Measurements from ENCODE around the gene SOS1. TPM values are rescaled to one million over a fixed set of nuclear protein-coding genes. Genes with fewer than 3 reads are reported as not detected.
"Not testable (repeated sequence)": the region's sequence is repeated elsewhere in the genome, so short reads cannot be mapped to it uniquely, and the experiment has no call there.

The SOS1 gene
- total RNA-seq, 1 donor from 2014 or later, result 26.0 TPM

DNA sequence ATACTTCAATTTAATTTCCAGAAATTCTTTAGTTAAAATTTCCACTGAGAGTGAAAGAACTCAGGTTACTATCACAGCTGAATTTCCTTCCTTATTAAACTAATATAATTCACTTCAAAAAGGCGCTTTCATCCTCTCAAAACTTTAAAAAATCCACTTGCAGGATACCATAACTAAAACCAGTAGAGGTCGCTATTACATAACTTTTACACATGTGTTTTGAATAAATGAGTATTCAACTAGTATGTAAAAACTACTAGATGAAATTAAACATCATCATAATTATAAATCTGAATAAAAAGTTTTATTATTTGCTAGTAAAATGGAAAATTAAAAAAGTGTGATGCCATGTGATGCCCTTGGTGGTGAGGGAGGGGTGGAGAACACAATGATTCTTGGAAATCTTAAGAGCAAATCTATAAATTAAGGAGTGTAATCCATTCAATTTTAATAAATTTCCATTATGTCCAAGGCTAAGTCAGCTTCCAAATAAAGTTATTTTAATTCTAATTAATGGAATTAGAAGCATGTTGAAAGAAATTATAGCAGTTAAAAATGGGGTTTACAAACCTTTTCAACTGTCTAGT lies 61.4 kb downstream of the SOS1 start:
- ATAC-seq (no peak), DNase-seq (no peak)
- intact Hi-C loops (cut with micrococcal nuclease), result no loop called here

GRCh38 chr2:39058101-39058500 lies 62.8 kb downstream of the SOS1 start:
- DNase-seq, result no peak
- intact Hi-C loops (cut with micrococcal nuclease), result no loop called here

DNA sequence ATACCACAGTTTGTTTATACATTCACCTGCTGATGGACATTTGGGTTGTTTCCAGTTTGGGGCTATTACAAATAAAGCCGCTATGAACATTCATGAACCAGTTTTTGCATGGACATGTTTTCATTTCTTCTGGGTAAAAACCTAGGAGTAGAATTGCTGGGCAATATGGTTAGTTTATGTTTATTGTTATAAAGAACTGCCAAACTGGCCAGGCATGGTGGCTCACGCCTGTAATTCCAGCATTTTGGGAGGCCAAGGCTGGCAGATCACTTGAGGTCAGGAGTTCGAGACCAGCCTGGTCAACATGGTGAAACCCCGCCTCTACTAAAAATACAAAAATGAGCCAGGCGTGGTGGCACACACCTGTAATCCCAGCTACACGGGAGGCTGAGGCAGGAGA lies 68.2 kb downstream of the SOS1 start:
- DNase-seq; ATAC-seq; intact Hi-C loops (cut with micrococcal nuclease): not testable (repeated sequence)

More at GRCh38 chr2:39058101-39058500, 62.8 kb downstream of the SOS1 start:
- no peak for ATAC-seq

DNA sequence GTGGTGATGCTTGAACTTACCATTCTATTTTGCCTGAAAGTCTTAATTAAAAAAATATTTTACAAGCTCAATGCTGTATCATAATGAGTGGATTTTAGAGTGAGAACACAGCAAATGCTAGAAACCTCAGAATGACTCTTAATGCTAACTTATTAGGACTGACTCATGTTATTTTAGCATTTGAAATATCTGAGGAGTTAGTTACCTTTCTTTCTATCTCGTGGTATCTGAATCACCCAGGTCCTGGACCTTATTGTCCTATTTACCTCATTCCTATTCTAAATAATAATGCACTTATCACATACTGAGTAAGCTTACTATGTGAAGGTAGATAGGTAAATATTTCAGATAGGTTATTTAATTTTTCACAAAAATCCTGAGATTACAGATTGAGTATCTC lies 70.7 kb downstream of the SOS1 start:
- DNase-seq (no peak), ATAC-seq (no peak)
- intact Hi-C loops (cut with micrococcal nuclease), result no loop called here

DNA sequence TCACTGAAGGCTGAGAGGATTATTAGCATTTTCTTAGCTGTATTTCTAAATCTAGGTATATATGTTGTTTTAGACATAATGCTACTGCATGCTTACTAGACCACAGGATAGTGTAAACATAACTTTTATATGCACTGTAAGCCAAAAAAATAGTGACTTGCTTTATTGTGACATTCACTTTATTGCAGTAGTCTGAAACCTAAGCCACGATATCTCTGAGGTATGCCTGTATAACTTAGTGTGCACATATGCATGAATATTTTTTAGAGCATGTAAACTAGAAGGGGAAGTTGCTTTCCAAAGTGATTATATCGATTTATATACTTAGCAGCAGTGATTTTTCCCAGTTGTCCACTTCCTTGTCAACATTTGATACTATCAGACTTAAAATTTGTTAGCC lies 81.8 kb downstream of the SOS1 start:
- no peak for DNase-seq
- no peak for ATAC-seq
- intact Hi-C loops (cut with micrococcal nuclease), result no loop called here

DNA sequence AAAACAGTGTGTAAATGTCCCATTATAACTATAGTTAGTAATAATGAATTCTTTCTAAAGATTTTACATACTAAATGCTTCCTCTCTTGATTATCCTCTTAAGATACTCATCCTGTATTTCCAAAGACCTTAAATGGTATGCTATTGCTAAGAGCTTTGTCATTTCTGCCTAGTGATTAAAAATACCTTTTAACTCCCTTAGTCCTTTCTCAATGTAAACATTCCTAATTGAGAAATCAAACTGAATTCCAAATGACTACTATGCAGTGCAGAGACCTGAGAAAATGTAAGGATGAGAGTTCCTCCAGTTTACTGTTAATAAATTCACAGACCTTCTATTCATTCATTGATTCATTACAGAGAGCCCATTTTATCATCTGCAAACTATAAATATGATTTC lies 86.9 kb downstream of the SOS1 start:
- intact Hi-C loops (cut with micrococcal nuclease), result no loop called here
- no peak for DNase-seq
- ATAC-seq, result no peak

- ATAC-seq, result no peak
- DNase-seq, result no peak
- intact Hi-C loops (cut with micrococcal nuclease), result no loop called here
Measured at GRCh38 chr2:39027421-39027820, 93.4 kb downstream of the SOS1 start.

DNA sequence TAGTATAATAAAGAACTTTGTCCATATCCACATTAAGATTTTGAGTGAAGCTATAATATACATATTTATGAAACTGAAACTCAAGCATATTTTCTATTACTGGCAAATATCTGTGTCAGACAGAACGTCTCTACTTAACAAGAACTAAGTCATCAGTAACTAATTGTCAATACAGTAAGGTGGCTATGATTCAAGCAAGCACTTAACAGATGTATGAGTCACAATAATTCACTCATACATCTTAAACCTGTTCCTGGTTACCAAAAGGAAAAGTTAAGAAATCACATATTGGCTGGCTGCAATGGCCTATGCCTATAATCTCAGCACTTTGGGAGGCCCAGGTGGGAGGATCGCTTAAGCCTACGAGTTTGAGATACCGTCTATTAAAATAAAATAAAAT lies 96.0 kb downstream of the SOS1 start:
- ATAC-seq, result no peak
- intact Hi-C loops (cut with micrococcal nuclease), result no loop called here
- DNase-seq, result no peak

DNA sequence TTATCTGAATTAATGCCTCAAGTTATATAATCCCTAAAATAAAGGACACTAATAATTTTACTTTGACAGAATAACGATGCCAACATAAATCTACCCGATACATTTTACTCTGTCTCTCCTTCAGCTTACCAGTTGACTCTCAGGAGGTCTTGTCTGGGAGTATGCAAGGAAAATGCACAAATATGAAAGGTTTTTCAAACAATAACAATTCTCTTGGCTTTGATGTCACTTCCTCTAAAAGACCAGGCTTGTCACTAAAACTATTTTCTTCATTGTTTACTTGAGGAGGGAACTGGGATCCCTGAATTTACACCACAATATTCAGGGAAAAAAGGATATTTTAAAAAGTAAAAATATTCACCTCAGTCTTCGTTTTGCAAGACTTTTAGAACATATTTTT lies 97.2 kb downstream of the SOS1 start:
- intact Hi-C loops (cut with micrococcal nuclease), result no loop called here
- DNase-seq (no peak), ATAC-seq (no peak)

- intact Hi-C loops (cut with micrococcal nuclease), result no loop called here
- ATAC-seq, result no peak
- DNase-seq, result no peak
Measured at GRCh38 chr2:39022642-39023235, 98.1 kb downstream of the SOS1 start.

- no peak for DNase-seq
- no peak for ATAC-seq
- intact Hi-C loops (cut with micrococcal nuclease), result no loop called here
Measured at GRCh38 chr2:39020383-39020782, 100.5 kb downstream of the SOS1 start.

GRCh38 chr2:39018638-39019037 lies 102.2 kb downstream of the SOS1 start:
- intact Hi-C loops (cut with micrococcal nuclease), result no loop called here

DNA sequence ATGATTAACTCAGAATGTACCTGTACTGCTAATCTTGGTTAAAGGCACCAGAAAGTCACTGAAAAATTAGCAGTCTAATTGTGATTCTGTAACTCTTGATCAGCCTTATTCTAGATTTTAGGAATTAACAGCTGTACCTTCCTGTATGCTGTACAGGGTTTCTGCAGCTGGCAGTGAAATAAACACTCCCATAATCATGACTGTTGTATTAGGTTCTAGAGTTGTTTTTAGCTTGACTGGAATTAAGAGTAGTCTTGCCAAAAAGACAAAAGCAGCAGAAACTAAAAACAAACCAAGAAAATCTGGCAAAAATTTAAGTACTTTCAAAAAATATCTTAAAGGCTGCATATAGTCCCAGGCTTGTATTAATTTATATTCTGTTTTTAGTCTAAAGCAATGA lies 103.5 kb downstream of the SOS1 start:
- no peak for DNase-seq
- no peak for ATAC-seq
- intact Hi-C loops (cut with micrococcal nuclease), result no loop called here

More at GRCh38 chr2:39018638-39019037, 102.2 kb downstream of the SOS1 start:
- DNase-seq (no peak), ATAC-seq (no peak)

GRCh38 chr2:39015424-39015823 lies 105.4 kb downstream of the SOS1 start:
- DNase-seq, result no peak
- intact Hi-C loops (cut with micrococcal nuclease), result no loop called here
- ATAC-seq, result no peak

DNA sequence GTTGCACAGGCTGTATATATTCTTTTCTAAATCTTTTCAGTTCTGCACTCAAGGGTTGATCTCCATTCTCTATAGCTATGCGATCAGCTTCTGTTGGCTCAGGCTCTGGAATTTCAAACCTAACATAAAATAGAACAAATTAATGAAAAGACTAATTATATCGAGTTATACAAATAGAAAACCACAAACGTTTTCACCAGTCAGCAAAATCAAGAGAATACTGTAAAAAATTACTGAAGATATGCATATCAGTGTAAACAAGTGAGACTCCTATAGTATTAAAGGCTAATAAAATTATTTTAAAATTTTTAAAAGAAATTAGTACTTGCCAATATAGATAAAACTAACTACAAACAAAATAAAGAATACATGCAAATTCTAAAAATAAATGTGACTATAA lies 107.0 kb downstream of the SOS1 start:
- no peak for ATAC-seq
- no peak for DNase-seq
- intact Hi-C loops (cut with micrococcal nuclease), result no loop called here

- intact Hi-C loops (cut with micrococcal nuclease), result no loop called here
- DNase-seq (no peak), ATAC-seq (no peak)
Measured at GRCh38 chr2:39008665-39009064, 112.2 kb downstream of the SOS1 start.

DNA sequence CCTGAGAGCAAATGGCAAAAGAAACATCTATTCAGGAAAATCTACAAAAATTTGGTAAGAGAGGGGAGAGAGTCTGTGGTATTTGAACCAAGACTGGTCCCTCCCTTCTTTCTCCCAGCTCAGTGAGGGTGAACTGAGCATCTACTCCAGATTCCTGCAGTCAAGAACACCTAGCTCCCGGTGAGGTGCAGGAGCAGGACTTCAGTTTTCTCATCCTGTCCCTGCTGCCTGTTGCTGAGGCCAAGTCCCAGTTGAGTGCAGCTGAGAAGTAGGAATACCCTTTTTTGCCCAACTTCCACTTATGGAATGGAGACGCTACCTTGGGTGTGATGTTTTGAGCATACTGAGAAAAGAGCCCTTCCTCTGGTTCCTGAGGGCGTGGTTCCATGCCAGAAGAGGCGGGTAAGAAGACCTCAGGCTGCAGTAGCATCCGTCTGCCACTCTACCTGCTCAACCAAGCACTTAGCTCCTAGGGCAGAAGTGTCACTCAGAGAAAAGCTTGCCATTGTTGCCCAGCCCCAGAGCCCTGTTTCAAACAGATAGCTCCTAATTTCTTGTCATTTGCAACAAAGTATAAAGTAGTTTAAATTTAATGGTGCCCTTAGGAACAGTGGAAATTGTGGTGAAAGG lies 112.9 kb downstream of the SOS1 start:
- no peak for DNase-seq
- ATAC-seq, result no peak
- intact Hi-C loops (cut with micrococcal nuclease), result no loop called here

DNA sequence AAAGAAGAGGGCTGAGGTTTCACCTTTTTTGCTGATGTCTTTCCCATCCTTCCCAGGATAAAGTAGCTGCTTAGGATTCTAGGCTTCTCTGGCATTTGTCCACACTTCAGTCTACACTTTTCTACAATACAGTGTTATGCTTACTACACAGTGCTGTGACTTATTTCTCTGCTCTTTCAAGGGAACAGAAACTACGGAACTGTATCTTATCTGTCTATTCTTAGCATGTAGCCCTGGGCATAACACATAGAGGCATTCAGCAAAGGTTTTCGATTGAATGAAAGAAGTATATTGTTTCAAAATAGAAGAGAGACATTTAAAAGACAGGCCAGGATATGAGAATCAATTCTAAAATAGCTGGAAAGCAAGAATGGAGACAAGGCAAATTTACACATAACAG lies 120.3 kb downstream of the SOS1 start:
- ATAC-seq (peak; percentile 86), DNase-seq (no peak)
- intact Hi-C loops (cut with micrococcal nuclease), result no loop called here

- ATAC-seq (no peak), DNase-seq (no peak)
- intact Hi-C loops (cut with micrococcal nuclease), result no loop called here
Measured at GRCh38 chr2:38997781-38998180, 123.1 kb downstream of the SOS1 start.

DNA sequence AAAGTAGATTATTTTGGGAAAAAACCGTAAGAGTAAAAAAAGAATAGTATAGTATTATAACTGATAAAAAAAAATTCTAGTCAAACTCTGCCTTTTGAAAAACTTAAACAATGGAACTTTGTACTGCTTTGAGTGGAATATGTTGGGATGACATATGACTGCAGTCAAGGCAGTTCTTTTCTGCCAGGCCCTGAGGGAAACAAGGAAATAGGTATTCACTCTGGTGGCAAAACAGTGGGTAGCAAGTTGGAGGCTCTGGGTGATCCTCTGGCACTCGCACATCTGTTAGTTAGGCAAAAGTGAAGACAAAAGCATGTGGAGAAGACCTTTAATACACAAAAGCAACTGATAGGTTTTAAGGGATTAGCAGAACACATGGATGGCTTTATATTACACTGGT lies 129.0 kb downstream of the SOS1 start:
- DNase-seq, result no peak
- intact Hi-C loops (cut with micrococcal nuclease), result no loop called here
- no peak for ATAC-seq

DNA sequence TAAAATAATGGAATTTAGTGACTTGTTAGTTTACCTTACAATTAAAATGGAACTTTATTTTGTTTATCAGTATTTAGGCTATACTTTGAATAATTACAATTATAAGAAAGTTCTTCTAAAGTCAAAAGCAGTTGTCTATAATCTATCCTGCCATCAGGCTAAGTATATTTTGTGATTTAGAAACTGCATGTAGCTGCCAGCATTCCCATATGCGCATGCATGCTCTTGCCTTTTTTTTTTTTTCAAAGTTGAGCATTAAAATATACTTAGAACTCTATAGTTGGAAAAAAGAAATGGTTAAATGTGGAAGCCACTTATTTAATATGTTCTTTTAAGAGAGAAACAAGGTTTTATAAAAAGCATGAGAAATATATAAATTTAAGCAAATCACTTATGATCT lies 132.1 kb downstream of the SOS1 start:
- ATAC-seq, result no peak
- intact Hi-C loops (cut with micrococcal nuclease), result no loop called here

More for the DNA sequence above, 132.1 kb downstream of the SOS1 start:
- DNase-seq, result no peak

All from left ventricle myocardium superior (tissue), 1 donor.